Neural progenitor cell (in vitro differentiated cells): ENCODE data around the gene RECK. TPM values are rescaled to one million over a fixed set of nuclear protein-coding genes. Genes with fewer than 3 reads are reported as not detected.

ENCODE experiments used
- DNase-seq: peaks from one replicate; pipeline ENCODE4 v3.0.0-alpha.2; 2016; ENCODE audit warnings: low spot score
- H2AFZ ChIP-seq: fragments of 200-600 bp; sonication (generic); replicated peaks from 2 replicates; pipeline ENCODE4 v1.6.1; 2016; ENCODE audit warnings: antibody characterized with exemption
- H3F3A ChIP-seq: fragments of 200-600 bp; sonication (generic); 2 replicates; pipeline ENCODE4 v1.6.1; 2016; ENCODE audit warnings: antibody characterized with exemption, low read depth
- H3K27ac ChIP-seq: fragments of 200-600 bp; sonication (generic); 2 replicates; pipeline ENCODE4 v1.5.1; 2016; ENCODE audit warnings: mild to moderate bottlenecking
- H3K27me3 ChIP-seq: fragments of 200-600 bp; sonication (generic); 2 replicates; pipeline ENCODE4 v1.6.1; 2016; ENCODE audit warnings: mild to moderate bottlenecking, moderate library complexity
- H3K36me3 ChIP-seq: fragments of 200-600 bp; sonication (generic); 2 replicates; pipeline ENCODE4 v1.5.1; 2016
- H3K4me1 ChIP-seq: fragments of 200-600 bp; sonication (generic); 2 replicates; pipeline ENCODE4 v1.6.1; 2016; ENCODE audit warnings: mixed run types
- H3K4me2 ChIP-seq: fragments of 200-600 bp; sonication (generic); 2 replicates; pipeline ENCODE4 v1.6.1; 2016
- H3K4me3 ChIP-seq: fragments of 200-600 bp; sonication (generic); 2 replicates; pipeline ENCODE4 v1.5.1; 2016
- H3K79me2 ChIP-seq: fragments of 200-600 bp; sonication (generic); 2 replicates; pipeline ENCODE4 v1.6.1; 2016; ENCODE audit warnings: low read depth
- H3K9ac ChIP-seq: fragments of 200-600 bp; sonication (generic); 2 replicates; pipeline ENCODE4 v1.6.1; 2016
- H3K9me3 ChIP-seq: fragments of 200-600 bp; sonication (generic); 2 replicates; pipeline ENCODE4 v1.5.1; 2016; ENCODE audit warnings: low read depth
- H4K20me1 ChIP-seq: fragments of 200-600 bp; sonication (generic); 2 replicates; pipeline ENCODE4 v1.6.1; 2016; ENCODE audit warnings: low read depth
- H3K27ac Mint-ChIP-seq: 3 replicates; pipeline ENCODE4 v1.8.0; 2021; ENCODE audit warnings: mixed read lengths
- H3K27me3 Mint-ChIP-seq: 2 replicates; pipeline ENCODE4 v1.8.0; 2022; ENCODE audit warnings: low read depth, mild to moderate bottlenecking, inconsistent platforms, moderate library complexity, mixed read lengths; ENCODE audit not compliant: insufficient read depth
- H3K36me3 Mint-ChIP-seq: 3 replicates; pipeline ENCODE4 v1.8.0; 2021; ENCODE audit warnings: mixed read lengths
- H3K4me1 Mint-ChIP-seq: 3 replicates; pipeline ENCODE4 v1.8.0; 2021; ENCODE audit warnings: mixed read lengths
- H3K4me3 Mint-ChIP-seq: 3 replicates; pipeline ENCODE4 v1.8.0; 2021; ENCODE audit warnings: mild to moderate bottlenecking, moderate library complexity, mixed read lengths
- H3K9me3 Mint-ChIP-seq: 3 replicates; pipeline ENCODE4 v1.8.0; 2020; ENCODE audit warnings: mixed read lengths
- EZH2 ChIP-seq: fragments of 200-600 bp; sonication (generic); IDR thresholded peaks from 2 replicates; pipeline ENCODE4 v1.6.1; 2017; ENCODE audit warnings: antibody characterized with exemption, mild to moderate bottlenecking, moderate library complexity
- EZH2phosphoT487 ChIP-seq: fragments of 200-600 bp; sonication (generic); IDR thresholded peaks from 2 replicates; pipeline ENCODE4 v1.6.1; 2017; ENCODE audit warnings: antibody characterized with exemption
- total RNA-seq: library from RNA; depleted of rRNA; stranded (reverse); fragments of >200 nt; gene quantifications from 2 replicates; pipeline ENCODE4 v1.2.3, GENCODE V29; 2015; ENCODE audit warnings: low replicate concordance
- TF ChIP-seq, protein P1 (sequence below): fragments of 200-600 bp; sonication (generic); IDR thresholded peaks from 2 replicates; pipeline ENCODE4 v1.5.1; 2017; ENCODE audit warnings: antibody characterized with exemption, mild to moderate bottlenecking

The RECK gene
- total RNA-seq, 1 donor from 2014 or later, result 11.0 TPM

DNA sequence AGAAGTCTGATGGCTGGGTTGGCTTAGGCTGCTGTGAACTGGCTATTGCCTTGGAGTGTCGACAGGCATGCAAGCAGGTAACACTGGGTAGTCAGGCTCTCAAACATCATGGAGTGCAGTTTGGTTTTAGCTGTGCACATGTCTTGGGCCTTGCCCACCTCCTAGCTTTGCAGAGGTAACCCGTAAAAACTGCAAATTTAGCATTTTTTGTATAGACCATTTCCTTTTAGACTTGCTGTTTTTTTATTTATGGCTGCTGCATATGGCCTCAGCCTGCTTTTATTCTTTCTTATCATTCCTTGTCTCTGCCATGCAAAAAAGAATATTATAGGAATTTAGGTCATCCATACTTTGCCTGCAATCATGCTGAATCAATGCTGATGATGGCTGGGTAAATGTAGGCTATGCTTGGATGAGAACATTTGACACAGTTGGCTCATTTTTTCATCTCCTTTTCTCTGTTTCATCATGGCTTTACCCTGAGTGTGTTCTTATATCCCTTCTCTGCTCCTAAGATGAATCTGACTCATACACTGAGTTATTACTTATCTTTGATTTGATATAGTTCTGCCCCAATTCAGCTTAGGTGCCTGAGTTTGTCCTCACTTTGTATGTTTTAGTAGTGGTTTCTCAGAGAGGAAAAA, 27.2 kb downstream of the RECK start:
- H3K9ac ChIP-seq, result no peak overlapping the region
- Mint-ChIP-seq H3K4me3 (no peak overlapping the region), H3K27ac (no peak overlapping the region), H3K9me3 (no peaks in the 10 kb centered on the region), H3K4me1 (no peaks in the 10 kb centered on the region), H3K27me3 (no peaks in the 10 kb centered on the region), H3K36me3 (peaks cover 13% of the 10 kb centered on the region)
- no peak overlapping the region for H3K4me3 ChIP-seq
- TF ChIP-seq, protein P1, sequence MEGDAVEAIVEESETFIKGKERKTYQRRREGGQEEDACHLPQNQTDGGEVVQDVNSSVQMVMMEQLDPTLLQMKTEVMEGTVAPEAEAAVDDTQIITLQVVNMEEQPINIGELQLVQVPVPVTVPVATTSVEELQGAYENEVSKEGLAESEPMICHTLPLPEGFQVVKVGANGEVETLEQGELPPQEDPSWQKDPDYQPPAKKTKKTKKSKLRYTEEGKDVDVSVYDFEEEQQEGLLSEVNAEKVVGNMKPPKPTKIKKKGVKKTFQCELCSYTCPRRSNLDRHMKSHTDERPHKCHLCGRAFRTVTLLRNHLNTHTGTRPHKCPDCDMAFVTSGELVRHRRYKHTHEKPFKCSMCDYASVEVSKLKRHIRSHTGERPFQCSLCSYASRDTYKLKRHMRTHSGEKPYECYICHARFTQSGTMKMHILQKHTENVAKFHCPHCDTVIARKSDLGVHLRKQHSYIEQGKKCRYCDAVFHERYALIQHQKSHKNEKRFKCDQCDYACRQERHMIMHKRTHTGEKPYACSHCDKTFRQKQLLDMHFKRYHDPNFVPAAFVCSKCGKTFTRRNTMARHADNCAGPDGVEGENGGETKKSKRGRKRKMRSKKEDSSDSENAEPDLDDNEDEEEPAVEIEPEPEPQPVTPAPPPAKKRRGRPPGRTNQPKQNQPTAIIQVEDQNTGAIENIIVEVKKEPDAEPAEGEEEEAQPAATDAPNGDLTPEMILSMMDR, result no peak
- H3K4me2 ChIP-seq, result no peak overlapping the region
- DNase-seq, result no peak
- no peaks in the 10 kb centered on the region for H3K9me3 ChIP-seq
- H3K79me2 ChIP-seq, result no peaks in the 10 kb centered on the region
- H3K36me3 ChIP-seq, result peaks cover 3% of the 10 kb centered on the region
- no peak overlapping the region for H3K27ac ChIP-seq
- no peaks in the 10 kb centered on the region for H3F3A ChIP-seq
- H2AFZ ChIP-seq, result no peak overlapping the region
- H4K20me1 ChIP-seq, result no peaks in the 10 kb centered on the region
- H3K27me3 ChIP-seq, result no peaks in the 10 kb centered on the region
- H3K4me1 ChIP-seq, result no peaks in the 10 kb centered on the region

DNA sequence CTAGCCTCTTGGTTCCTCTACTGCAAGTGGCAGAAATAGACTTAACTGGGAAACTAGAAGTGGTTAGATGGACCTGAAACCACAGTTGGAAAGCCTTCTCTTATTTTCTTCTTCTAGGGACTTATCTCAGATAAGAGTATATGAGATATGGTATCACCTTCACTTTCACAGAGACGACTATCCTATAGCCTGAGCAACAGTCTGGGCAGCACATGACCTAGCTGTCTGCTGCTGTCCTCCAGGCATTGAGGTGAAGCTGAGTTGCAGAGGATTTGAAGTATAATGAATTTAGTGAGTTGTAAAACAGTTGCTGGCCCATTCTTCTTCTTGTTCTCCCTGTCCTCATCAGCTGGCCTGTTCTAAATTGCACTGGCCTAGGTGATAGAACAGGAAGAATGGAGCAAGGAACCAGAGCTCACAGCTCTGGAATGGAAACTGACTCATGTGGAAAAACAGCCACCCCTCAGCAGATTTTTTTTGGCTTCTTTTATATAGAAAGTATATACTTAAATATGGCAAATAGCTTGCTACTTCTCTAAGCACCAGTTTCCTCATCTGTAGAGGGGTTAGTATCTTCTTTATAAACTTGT, 27.8 kb downstream of the RECK start:
- H3K4me3 Mint-ChIP-seq, result no peak overlapping the region
- no peak overlapping the region for H3K27ac ChIP-seq
- no peaks in the 10 kb centered on the region for H3K27me3 ChIP-seq
- DNase-seq, result no peak
- TF ChIP-seq EZH2phosphoT487 (no peak), EZH2 (no peak)
- H3K36me3 Mint-ChIP-seq, result peaks cover 16% of the 10 kb centered on the region
- H3K36me3 ChIP-seq, result peaks cover 3% of the 10 kb centered on the region
- H3K4me1 ChIP-seq, result no peaks in the 10 kb centered on the region
- no peaks in the 10 kb centered on the region for H3K79me2 ChIP-seq
- no peaks in the 10 kb centered on the region for H3K27me3 Mint-ChIP-seq
- no peak overlapping the region for H3K4me2 ChIP-seq
- no peak overlapping the region for H2AFZ ChIP-seq
- no peak overlapping the region for H3K9ac ChIP-seq
- H3K27ac Mint-ChIP-seq, result no peak overlapping the region
- no peaks in the 10 kb centered on the region for H4K20me1 ChIP-seq
- H3K4me3 ChIP-seq, result no peak overlapping the region
- no peaks in the 10 kb centered on the region for H3K4me1 Mint-ChIP-seq
- H3F3A ChIP-seq, result no peaks in the 10 kb centered on the region
- no peaks in the 10 kb centered on the region for H3K9me3 ChIP-seq
- H3K9me3 Mint-ChIP-seq, result no peaks in the 10 kb centered on the region

DNA sequence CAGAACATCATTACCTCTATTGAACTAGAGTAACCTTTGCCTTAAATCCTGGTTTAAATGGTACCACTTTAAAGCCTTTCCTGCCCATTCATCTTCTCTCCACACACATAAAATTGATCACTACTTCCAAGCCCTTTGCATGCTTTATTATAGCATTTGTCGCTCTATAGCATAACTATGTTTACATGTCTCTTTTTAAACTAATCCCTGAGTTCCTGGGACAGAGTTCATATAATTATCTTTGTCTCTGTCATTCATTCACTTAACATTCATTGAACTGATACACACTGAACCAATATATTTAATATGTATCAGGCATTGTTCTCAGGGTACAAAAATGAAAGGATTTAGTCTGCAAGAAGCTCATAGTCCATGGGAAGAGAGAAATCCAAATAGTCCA, 37.3 kb downstream of the RECK start:
- H3K27ac Mint-ChIP-seq, result no peak overlapping the region
- Histone ChIP-seq H3K9ac (no peak overlapping the region), H3K4me2 (no peak overlapping the region), H3K9me3 (no peaks in the 10 kb centered on the region), H3K79me2 (no peaks in the 10 kb centered on the region), H3F3A (no peaks in the 10 kb centered on the region), H2AFZ (no peak overlapping the region), H3K4me1 (no peaks in the 10 kb centered on the region), H4K20me1 (no peaks in the 10 kb centered on the region), H3K36me3 (no peaks in the 10 kb centered on the region), H3K4me3 (no peak overlapping the region), H3K27me3 (no peaks in the 10 kb centered on the region), H3K27ac (no peak overlapping the region)
- no peaks in the 10 kb centered on the region for H3K27me3 Mint-ChIP-seq
- H3K9me3 Mint-ChIP-seq, result no peaks in the 10 kb centered on the region
- H3K4me1 Mint-ChIP-seq, result no peaks in the 10 kb centered on the region
- H3K4me3 Mint-ChIP-seq, result no peak overlapping the region
- no peak for TF ChIP-seq EZH2
- no peak for TF ChIP-seq EZH2phosphoT487
- TF ChIP-seq, protein P1, result no peak
- DNase-seq, result no peak
- peaks cover 8% of the 10 kb centered on the region for H3K36me3 Mint-ChIP-seq

DNA sequence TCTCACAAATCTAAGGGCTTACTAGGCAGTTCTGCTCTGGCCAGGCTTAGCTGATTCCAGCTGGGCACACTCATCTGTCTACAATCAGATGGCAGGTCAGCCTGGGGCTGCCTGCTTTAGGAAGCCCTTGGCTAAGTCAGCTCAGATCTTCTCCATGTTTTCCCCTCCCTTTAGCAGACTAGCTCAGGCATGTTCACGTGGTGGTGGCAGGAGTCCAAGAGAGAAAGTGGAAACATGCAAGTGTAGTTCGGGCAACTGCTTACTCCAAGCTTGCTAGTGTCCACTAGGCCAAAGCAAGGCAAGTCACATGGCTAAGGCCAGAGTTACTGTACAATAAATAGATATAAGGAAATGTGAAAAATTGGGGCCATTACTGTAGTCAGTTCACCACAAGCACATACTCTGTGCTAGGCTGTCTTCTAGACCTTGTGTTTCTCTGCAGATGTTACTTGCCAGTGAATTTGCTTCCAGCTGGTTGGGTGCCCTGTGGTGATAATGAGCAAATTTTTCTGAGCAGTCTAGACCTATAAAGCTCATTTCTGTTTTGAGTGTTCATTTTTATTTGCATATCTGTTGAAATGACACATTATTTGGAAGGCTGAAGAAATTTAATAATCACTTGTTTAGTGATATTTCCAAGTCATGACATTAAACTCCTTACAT, 38.3 kb downstream of the RECK start:
- Histone ChIP-seq H3K9me3 (no peaks in the 10 kb centered on the region), H3K79me2 (no peaks in the 10 kb centered on the region), H3K27me3 (no peaks in the 10 kb centered on the region), H3K4me1 (no peaks in the 10 kb centered on the region), H3K36me3 (no peaks in the 10 kb centered on the region), H2AFZ (no peak overlapping the region), H3F3A (no peaks in the 10 kb centered on the region), H3K4me3 (no peak overlapping the region), H3K4me2 (no peak overlapping the region), H4K20me1 (no peaks in the 10 kb centered on the region), H3K9ac (no peak overlapping the region), H3K27ac (no peak overlapping the region)
- Mint-ChIP-seq H3K27me3 (no peaks in the 10 kb centered on the region), H3K4me1 (no peaks in the 10 kb centered on the region), H3K27ac (peak overlapping the region; percentile 69), H3K36me3 (peaks cover 5% of the 10 kb centered on the region), H3K9me3 (no peaks in the 10 kb centered on the region), H3K4me3 (no peak overlapping the region)
- TF ChIP-seq, protein P1, result no peak
- TF ChIP-seq EZH2 (no peak), EZH2phosphoT487 (no peak)
- DNase-seq, result no peak
